ENCODE measurements around the gene COL28A1.
"Not testable (repeated sequence)": the region's sequence is repeated elsewhere in the genome, so short reads cannot be mapped to it uniquely, and the experiment has no call there.

The COL28A1 gene

DNA sequence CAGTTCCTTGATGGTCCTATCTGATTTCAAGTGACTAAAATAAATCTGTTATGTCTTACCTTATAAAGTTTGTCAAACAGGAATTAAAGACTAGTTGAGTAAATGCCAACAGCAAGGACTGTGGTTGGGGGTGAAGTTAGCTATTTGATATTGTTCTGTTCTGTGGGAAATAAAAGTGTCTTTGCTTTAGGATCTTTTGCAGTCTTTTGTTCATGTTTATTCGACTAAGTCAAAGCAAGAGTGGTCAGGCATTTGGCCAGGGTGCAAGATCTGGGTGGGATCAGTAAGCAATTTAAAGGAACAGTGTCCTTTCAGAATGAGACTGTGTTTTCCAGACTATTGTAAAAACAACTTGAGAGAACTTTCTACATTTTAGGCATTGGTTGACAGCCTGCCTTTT, at the start of gene COL28A1:
TSS of gene COL28A1 (minus strand) at position 183 of the 400 bp plus-strand sequence. CDS start 2,998 bp downstream, outside the sequence.
- no peak for DNase-seq

DNA sequence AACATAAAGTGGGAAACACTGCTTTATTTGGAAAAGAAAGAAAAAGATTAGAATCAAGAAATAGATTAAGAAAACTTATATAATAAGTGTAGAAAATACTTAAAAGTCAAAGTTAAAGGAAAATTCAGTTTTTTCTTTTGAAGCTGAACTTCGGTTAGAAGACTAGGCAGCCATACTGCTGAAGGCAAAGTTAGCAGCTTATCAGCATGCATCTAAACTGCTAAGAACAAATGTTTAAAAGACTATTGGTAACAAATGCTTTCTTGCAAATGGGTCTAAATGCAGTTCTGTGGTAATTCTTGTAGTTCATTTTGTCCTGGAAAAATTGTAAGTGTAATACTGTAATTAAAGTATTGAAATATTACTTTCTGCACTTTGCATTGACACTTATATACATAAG, 49.0 kb upstream of the COL28A1 start:
- DNase-seq, result no peak

- no peak for DNase-seq
Measured at GRCh38 chr7:7583731-7584130, 48.1 kb upstream of the COL28A1 start.

GRCh38 chr7:7582596-7582995, 46.9 kb upstream of the COL28A1 start:
- no peak for DNase-seq

DNA sequence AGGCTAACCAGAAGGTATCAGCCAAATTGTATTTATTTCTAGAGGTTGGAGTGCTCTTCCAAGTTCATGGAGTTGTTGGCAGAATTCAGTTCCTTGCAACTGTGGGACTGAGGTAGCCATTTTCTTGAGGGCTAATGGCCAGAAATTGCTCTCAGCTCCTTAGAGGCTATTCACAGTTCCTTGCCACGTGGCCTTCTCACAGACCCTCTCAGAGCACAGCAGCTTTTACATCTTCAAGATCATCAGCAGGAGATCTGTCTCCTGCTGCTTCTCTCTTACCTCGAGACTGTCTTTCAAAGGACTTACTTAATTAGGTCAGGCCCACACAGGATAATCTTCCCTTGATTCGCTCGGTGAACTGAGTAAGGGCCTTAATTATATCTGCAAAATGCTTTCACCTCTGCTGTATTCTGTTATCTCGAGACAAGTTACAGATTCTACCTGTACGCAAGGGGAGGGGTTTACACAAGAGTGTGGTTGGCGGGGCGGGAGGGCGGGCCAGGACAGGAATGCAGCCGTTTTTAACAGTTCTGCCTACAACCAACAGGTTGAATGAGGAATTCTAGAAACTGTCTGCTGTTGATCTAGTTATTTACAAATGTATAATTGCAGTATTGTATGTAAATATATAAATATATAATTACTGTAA, 46.0 kb upstream of the COL28A1 start:
- no peak for DNase-seq

- DNase-seq, result no peak
Measured at GRCh38 chr7:7579638-7580037, 44.0 kb upstream of the COL28A1 start.

- DNase-seq, result no peak
Measured at GRCh38 chr7:7577888-7578287, 42.2 kb upstream of the COL28A1 start.

DNA sequence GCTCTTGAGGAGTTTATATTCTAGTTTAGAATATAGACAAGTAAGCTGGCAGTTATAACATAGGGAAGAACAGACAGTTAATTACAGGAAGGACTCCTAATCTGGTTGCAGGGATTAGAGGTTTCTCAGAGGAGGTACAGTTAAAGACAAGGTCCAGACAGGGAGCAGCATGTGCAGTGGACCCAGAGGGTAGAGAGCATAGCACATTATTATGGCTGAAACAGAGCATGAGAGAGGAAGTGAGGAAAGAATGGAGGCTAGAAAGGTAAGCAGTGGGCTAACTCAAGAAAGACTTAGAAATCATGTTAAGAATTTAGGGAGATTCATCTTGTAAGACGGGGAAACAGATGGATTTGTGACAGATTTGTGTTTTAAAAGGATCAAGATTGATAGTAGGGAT, 40.7 kb upstream of the COL28A1 start:
- DNase-seq, result no peak

DNA sequence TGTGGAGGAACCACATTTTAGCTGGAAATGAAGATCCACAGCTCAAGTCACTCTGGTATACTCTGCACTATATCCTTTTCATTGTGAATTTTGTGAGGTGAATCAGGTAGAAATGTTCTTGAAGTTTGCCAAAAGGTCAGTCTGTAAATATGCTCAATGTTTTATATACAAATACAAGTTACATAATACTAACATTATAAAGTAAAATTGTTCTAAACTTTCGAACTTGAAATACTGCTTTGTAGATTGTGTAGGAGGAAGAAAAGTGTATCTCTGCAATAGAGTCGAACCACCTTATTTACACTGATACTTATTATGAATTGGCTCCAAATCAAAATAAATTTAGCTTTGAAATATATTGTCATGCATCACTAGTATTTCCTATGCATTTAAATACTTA, 38.0 kb upstream of the COL28A1 start:
- no peak for DNase-seq

- DNase-seq, result no peak
Measured at GRCh38 chr7:7570584-7570983, 34.9 kb upstream of the COL28A1 start.

- DNase-seq, result no peak
Measured at GRCh38 chr7:7569615-7570014, 33.9 kb upstream of the COL28A1 start.

DNA sequence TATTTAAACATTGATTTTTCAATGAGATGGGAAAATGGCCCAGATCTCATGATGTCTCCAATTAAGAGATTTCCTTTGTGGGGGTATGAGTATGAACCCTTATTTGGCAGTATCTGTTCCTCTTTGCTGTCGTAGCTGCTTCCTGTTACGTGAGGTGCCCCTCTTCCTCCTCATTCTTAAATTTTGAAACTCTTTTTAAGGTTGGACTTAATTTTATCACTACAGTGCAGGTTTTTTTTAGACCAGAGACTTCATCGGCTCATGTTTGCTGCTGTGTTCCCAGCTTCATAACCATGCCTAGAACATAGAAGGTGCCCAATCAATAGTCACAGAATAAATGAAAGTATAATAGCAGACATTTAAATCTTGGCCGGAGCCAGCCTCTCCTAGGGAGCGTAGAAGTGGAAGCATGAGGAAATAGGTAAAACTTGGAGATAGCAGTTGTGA, 33.4 kb upstream of the COL28A1 start:
- DNase-seq, result peak; percentile 13

- no peak for DNase-seq
Measured at GRCh38 chr7:7568553-7568952, 32.9 kb upstream of the COL28A1 start.

DNA sequence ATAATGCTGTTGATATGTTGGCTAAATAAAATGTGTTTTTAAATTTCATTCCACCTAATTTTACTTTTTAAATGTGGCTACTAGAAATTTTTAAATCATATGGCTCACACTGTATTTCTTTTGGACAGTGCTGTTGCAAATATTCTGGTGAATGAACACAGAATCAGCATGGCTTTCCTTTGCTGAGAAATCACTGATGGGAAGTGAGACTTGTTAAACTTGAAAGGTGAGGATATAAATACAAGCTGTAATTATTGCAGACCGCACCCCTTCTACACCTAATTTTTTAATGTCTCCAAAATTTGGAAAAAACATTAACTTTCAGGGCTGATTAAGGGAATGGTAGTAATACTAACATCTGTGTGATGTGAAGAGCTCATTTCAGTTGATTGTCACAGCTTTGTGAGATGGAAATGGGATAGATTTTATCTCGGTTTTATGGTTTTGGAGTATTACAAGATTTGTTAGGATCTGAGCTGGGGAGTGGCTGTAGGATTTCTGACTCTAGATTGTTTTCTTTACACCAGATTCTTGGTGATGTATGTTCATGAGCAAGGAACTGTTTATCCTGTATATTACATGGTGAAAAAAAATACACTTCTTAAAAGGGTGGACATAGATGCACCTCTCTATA, 32.3 kb upstream of the COL28A1 start:
- no peak for DNase-seq

GRCh38 chr7:7566651-7567611, 31.3 kb upstream of the COL28A1 start, which contains the start of gene MIOS:
MIOS (plus strand) TSS chr7:7566884; CDS start chr7:7572476, 5,592 bp downstream.
- DNase-seq, result peak; percentile 85

- peak; percentile 11 for DNase-seq
Measured at GRCh38 chr7:7565746-7566650, 30.3 kb upstream of the COL28A1 start.

DNA sequence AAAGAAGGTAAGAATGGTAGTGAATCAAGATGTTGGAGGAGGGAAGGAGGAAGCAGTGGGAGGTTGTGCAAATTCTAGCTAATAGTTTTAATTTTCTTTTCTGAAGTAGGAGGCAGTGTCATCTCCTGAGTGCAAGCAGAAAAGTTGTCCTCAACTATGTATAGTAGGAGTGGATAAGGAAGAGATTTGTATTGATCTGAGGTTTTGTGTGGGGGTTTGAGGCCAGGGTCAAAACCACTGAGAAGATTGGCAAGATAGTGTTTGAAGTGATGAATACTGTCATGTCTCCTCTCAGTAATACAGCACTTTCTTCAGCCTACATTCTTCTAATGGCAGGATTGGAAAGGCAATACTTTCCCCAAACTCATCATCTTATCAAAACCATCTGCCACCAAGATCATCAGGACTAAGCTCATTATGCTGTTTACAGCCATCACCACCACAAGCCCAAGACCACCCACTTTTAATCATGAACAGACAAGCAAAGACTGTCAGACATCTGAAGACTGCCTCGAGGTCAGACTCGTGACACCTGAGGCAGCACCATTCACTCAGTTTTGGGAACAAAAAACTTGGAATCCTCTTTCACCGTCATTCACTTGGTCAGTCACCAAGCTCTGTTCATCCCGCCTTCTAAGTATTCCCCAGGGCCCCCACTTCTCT, 29.5 kb upstream of the COL28A1 start:
- no peak for DNase-seq

- no peak for DNase-seq
Measured at GRCh38 chr7:7564323-7564780, 28.7 kb upstream of the COL28A1 start.

- DNase-seq, result no peak
Measured at GRCh38 chr7:7563813-7564212, 28.1 kb upstream of the COL28A1 start.

DNA sequence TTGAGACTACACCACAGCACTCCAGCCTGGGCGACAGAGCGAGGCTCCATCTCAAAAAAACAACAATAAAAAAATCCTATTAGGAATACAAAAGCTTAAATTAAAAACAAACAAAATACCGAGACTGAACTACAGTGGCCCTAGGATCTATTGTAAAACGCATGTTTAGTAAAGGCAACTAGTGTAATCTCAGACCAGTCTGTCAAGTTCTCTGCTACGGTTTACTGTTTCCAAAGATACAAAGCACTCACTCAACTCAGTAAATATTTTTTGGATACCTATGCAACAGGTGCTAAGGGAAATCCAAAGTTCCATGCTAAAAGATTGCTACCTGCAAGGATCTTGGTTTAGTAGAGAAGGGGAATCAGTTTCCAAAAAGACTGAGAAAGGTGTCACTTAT, 27.6 kb upstream of the COL28A1 start:
- DNase-seq, result no peak

- DNase-seq, result no peak
Measured at GRCh38 chr7:7562736-7563135, 27.1 kb upstream of the COL28A1 start.

- DNase-seq, result not testable (repeated sequence)
Measured at GRCh38 chr7:7561591-7561990, 25.9 kb upstream of the COL28A1 start.
